Chondrocyte (in vitro differentiated cells): ENCODE results near the gene TDRD12. TPM values are rescaled to one million over a fixed set of nuclear protein-coding genes. Genes with fewer than 3 reads are reported as not detected.
"Not testable (repeated sequence)": the region's sequence is repeated elsewhere in the genome, so short reads cannot be mapped to it uniquely, and the experiment has no call there.

Experiments used
- DNase-seq: peaks from one replicate; pipeline ENCODE4 v3.0.0; 2021; ENCODE audit warnings: mixed read lengths, low spot score
- H3K27ac Mint-ChIP-seq: one replicate; pipeline ENCODE4 v1.8.0; 2021; ENCODE audit warnings: mild to moderate bottlenecking, moderate library complexity, mixed read lengths; ENCODE audit not compliant: unreplicated experiment
- H3K27me3 Mint-ChIP-seq: 2 replicates; pipeline ENCODE4 v1.8.0; 2021; ENCODE audit warnings: low read depth, mixed read lengths
- H3K36me3 Mint-ChIP-seq: 2 replicates; pipeline ENCODE4 v1.8.0; 2021; ENCODE audit warnings: low read depth, mixed read lengths
- H3K4me1 Mint-ChIP-seq: 2 replicates; pipeline ENCODE4 v1.8.0; 2021; ENCODE audit warnings: low read depth, mild to moderate bottlenecking, mixed read lengths
- H3K4me3 Mint-ChIP-seq: one replicate; pipeline ENCODE4 v1.8.0; 2021; ENCODE audit warnings: mild to moderate bottlenecking, moderate library complexity, mixed read lengths; ENCODE audit not compliant: unreplicated experiment
- H3K9me3 Mint-ChIP-seq: 2 replicates; pipeline ENCODE4 v1.8.0; 2021; ENCODE audit warnings: low read depth, mixed read lengths
- CTCF ChIP-seq: fragments of 200-600 bp; sonication (generic); IDR thresholded peaks from 2 replicates; pipeline ENCODE4 v1.5.0; 2021; ENCODE audit warnings: antibody characterized with exemption, mild to moderate bottlenecking, moderate library complexity
- total RNA-seq: library from RNA; stranded (reverse); gene quantifications from 3 replicates; pipeline ENCODE4 v1.2.1, GENCODE V29; 2021

Gene TDRD12
- total RNA-seq, 1 donor from 2014 or later = 0.22 TPM

GRCh38 chr19:32749361-32749760, 29.8 kb downstream of the TDRD12 start:
- H3K4me1 Mint-ChIP-seq = no peaks in the 10 kb centered on the region
- H3K4me3 Mint-ChIP-seq = no peak overlapping the region
- no peaks in the 10 kb centered on the region for H3K9me3 Mint-ChIP-seq
- H3K36me3 Mint-ChIP-seq = no peaks in the 10 kb centered on the region
- TF ChIP-seq CTCF = no peak
- no peak for DNase-seq
- peaks cover 25% of the 10 kb centered on the region for H3K27me3 Mint-ChIP-seq
- no peak overlapping the region for H3K27ac Mint-ChIP-seq

- Mint-ChIP-seq H3K4me1 (no peaks in the 10 kb centered on the region), H3K9me3 (no peaks in the 10 kb centered on the region), H3K36me3 (no peaks in the 10 kb centered on the region), H3K27me3 (peaks cover 28% of the 10 kb centered on the region), H3K27ac (no peak overlapping the region), H3K4me3 (no peak overlapping the region)
- no peak for TF ChIP-seq CTCF
- no peak for DNase-seq
Measured at GRCh38 chr19:32750441-32751055, 31.0 kb downstream of the TDRD12 start.

- no peaks in the 10 kb centered on the region for H3K36me3 Mint-ChIP-seq
- TF ChIP-seq CTCF = no peak
- no peaks in the 10 kb centered on the region for H3K9me3 Mint-ChIP-seq
- H3K27me3 Mint-ChIP-seq = peaks cover 29% of the 10 kb centered on the region
- H3K27ac Mint-ChIP-seq = no peak overlapping the region
- DNase-seq = no peak
- H3K4me3 Mint-ChIP-seq = no peak overlapping the region
- H3K4me1 Mint-ChIP-seq = no peaks in the 10 kb centered on the region
Measured at GRCh38 chr19:32751066-32751465, 31.5 kb downstream of the TDRD12 start.

- no peaks in the 10 kb centered on the region for H3K4me1 Mint-ChIP-seq
- H3K36me3 Mint-ChIP-seq = no peaks in the 10 kb centered on the region
- TF ChIP-seq CTCF = no peak
- no peak overlapping the region for H3K4me3 Mint-ChIP-seq
- H3K27me3 Mint-ChIP-seq = peaks cover 4% of the 10 kb centered on the region
- peaks cover 4% of the 10 kb centered on the region for H3K9me3 Mint-ChIP-seq
- H3K27ac Mint-ChIP-seq = no peak overlapping the region
- DNase-seq = no peak
Measured at GRCh38 chr19:32757189-32757588, 37.6 kb downstream of the TDRD12 start.

GRCh38 chr19:32765365-32765764, 45.8 kb downstream of the TDRD12 start:
- H3K9me3 Mint-ChIP-seq, DNase-seq, H3K36me3 Mint-ChIP-seq, H3K4me3 Mint-ChIP-seq, H3K4me1 Mint-ChIP-seq, H3K27ac Mint-ChIP-seq: not testable (repeated sequence)
- H3K27me3 Mint-ChIP-seq = peaks cover 10% of the 10 kb centered on the region
